NCI-H2171 (cell line): Measurements from ENCODE around the gene MRPL44.

Experiments used
- DNase-seq: peaks from one replicate; lab custom pipeline; 2025; lab: John Stamatoyannopoulos, UW

Gene MRPL44

GRCh38 chr2:224009605-224010315, 52.5 kb downstream of the MRPL44 start:
- DNase-seq: no peak

GRCh38 chr2:224011837-224012236, 54.6 kb downstream of the MRPL44 start:
- DNase-seq: no peak

- no peak for DNase-seq
Measured at GRCh38 chr2:224014336-224014735, 57.1 kb downstream of the MRPL44 start.

GRCh38 chr2:224016963-224017362, 59.7 kb downstream of the MRPL44 start:
- DNase-seq: no peak
